Measurements from ENCODE around the gene SLC37A1.
"Not testable (repeated sequence)": the region's sequence is repeated elsewhere in the genome, so short reads cannot be mapped to it uniquely, and the experiment has no call there.

SLC37A1 gene

DNA sequence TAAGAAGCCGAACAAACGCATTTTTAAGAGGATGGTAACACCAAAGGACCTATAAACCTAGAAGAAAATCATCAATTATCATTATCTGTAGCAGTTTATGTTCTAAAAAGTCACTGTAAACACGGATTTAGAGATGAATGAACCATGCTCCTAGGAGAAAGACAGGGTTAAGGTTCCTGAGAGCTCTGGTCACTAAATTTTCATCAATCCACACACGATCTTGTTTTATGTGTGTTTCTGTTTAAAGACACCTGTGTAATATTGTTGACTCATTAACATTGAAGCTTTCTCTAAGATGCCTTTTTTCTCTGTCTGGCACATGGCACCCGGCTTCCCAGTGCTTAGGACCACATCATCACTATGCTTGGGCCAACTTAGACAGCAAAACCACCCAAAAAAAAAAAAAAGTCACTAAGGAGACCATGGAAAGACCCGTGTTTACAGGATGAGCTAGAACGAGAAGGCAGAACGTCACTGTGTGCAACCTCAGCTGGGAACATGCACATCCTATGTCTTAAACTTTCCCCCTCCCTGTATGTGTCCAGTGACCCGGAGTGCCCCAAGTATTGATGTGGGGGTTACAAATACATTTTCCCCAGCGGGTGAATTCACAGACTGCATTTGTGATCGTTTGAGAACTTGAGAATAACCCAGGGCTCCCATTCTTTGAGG is 84.0 kb downstream of the SLC37A1 start:
- DNase-seq, result no peak

DNA sequence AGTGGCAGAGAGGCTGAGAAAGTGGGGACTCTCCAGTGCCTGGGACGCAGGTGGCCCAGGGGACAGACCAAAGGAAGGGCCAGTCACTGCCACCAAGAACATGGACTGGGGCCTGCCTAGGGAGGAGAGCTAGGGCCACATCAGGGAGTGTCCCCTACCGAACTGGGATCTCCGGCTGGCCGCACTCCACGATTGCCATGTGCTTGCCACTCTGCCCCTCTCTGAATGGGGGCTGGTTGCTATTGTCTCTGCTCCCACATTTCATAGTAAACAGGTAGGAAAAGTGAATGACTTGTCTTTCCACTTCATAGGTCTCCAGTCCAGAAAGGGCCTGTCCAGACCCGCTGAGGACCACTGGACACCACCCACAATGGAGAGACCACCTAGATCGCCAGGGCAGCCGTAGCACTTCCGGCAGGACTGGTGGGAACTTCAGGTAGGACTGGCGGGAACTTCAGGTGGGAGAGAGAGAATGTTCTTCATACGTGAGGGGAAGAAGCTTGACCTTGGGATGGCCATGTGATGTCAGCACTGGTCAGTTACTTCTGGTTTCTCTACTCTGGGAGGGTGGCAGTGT is 84.6 kb downstream of the SLC37A1 start:
- DNase-seq, result no peak

DNA sequence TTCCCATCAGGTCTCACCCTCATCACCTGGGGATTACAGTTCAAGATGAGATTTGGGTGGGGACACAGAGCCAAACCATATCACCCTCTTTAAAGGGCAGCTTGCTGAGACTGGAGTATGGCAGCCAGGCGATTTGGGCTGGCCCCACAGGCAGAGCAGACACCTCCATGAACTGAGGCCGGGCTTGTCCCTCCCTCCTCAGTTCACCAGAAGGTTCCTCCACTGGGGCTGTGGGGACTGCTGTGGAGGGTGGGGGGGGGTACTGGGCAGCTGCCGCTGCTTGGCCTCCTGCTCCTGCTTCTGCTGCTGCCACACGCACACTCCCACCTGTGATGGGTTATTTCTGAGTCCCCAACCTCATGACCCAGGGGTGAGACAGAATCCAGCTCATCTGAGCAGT is 85.8 kb downstream of the SLC37A1 start:
- DNase-seq, result no peak

DNA sequence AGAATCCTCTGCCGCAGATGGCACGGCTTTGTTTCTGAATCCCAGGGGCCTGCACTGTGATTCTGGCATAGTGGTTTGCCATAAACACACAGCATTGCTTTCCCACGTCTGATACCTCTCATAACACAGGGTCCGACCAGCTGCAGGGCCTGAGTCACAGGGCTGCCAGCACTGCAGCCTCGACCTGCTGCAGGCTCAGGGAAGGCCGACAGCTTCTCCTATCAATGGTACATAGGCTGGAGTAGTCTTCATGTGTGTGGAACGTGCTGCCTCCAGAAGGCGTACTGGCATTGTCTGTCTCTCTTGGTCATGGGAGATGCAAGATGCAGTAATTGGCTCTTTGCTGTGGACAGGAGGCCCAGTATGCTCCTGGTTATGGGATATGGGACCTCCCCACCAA is 86.3 kb downstream of the SLC37A1 start:
- no peak for DNase-seq

DNA sequence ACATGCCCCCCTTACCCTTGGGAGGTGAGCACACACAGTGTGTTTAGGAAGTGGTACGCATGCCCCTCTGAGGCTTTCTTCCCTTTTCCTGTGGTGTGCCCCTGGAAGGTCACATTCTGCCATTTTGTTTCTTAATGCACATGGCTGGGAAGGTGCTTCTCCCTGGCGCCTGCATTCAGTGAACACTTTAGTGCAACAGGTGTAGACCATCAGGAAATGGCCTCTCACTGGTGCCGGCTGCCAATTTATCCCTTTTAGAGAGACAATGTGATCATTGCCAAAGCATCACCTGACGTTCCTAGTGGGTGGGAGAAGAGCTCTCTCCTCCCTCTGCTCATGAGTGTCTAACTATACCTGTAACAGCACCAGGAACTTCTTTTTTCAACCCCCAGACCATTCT is 88.0 kb downstream of the SLC37A1 start:
- no peak for DNase-seq

DNA sequence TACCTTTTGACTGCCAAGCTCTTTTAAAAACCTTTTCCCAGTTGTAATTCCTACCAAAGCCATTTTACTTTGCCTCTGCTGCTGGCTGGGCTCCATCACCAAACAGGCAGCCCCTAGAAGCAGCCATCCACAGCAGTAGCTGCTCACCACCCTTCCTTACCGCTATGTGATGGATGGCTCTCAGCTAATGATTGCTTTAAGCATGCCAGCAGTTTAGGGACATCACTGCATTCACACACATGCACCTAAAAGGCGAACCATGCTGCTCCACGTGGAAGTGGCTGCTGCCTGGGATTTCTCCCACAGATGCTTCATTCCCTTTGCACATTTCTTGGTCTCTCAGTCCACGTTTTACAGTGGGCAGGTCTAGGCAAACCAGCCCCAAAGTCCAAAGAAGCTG is 93.5 kb downstream of the SLC37A1 start:
- DNase-seq, result no peak

DNA sequence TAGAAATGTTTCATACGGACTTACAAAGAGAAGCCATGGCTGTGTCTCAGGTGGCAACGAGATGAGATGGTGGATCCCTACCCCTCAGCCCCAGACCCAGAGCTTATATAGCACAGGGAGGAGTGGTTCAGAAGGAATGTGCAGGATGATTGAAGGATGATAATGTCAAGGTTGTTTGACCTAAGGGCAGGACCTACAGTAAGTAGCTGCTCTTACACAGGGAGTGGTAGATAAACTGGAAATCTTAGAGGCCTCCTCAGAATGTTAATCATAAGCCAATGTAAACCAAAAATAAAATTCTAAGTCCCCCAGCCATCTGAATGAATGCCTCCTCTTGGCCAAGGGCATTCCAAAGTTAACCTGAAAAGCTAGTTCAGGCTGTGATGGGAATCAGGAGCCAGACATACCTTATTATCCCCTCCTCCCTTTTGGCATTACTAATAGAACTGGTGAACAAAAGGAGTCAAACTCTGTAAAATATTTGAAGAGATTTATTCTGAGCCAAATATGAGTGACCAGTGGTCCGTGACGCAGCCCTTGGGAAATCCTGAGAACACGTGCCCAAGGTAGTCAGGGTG is 94.0 kb downstream of the SLC37A1 start:
- DNase-seq, result no peak

DNA sequence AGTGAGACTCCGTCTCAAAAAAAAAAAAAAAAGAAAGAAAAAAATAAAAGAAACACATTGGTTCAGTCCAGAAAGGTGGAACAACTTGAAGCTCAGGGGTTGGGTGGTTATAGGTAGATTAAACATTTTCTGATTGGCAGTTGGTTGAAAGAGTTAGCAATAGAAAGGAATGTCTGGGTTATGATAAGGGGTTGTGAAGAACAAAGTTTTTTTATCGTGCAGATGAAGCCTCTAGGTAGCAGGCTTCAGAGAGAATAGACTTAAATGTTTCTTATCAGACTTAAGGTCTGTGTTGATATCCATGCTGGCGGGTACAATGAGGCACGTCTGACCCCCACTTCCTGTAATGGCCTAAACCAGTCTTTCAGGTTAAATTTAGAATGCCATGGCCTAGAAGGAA is 94.8 kb downstream of the SLC37A1 start:
- DNase-seq, result no peak

DNA sequence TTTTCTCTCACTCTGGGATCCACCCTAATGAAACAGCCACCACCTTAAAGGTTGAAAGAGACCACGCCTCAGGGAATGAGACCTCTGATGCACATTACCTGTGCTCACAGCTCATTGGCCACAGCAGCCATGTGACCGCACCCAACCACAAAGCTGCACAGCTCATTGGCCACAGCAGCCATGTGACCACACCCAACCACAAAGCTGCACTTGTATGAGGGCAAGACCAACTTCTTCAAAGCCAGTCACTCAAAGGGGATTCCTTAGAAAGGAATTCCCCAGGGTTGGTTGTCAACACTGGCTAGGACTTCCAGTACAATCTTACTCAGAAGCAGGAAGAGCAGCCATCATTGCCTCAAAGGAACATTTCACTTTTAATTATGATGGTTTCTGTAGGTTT is 96.2 kb downstream of the SLC37A1 start:
- no peak for DNase-seq

DNA sequence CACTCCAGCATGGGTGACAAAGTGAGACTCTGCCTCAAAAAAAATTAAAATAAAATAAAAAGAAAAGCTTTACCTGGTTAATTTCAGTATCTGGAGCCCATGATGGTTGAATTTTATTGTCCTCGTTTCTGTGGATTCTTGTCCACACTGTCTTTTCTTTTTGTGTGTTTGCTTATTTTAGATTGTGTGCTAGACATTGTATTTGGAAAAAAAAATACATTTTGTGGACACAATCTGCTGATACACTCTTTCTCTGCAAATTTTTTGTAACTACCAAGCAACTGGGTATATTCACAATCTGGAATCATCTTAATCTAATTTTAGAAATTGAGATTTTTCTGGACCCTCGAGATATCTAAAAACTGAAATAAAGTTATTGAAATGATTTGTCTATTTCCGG is 98.2 kb downstream of the SLC37A1 start:
- no peak for DNase-seq

DNA sequence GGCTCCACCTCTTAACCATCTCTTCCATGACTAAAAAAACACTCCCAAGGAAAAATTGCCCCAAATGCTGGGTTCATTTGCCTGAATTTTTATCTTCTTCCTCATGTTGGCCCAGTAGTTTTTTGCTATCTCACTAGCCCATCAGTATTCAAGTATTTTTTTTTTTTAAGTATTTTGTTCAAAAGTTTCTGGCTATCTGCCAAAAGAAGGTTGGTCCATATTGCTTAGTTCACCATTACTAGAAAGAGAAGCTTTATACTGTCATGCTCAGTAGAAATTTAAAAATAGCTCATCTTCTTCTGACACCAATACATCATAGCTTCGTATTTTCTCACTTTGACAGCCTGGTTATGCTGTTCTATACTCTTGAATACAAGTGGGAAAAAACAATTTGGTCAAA is 98.7 kb downstream of the SLC37A1 start:
- no peak for DNase-seq

DNA sequence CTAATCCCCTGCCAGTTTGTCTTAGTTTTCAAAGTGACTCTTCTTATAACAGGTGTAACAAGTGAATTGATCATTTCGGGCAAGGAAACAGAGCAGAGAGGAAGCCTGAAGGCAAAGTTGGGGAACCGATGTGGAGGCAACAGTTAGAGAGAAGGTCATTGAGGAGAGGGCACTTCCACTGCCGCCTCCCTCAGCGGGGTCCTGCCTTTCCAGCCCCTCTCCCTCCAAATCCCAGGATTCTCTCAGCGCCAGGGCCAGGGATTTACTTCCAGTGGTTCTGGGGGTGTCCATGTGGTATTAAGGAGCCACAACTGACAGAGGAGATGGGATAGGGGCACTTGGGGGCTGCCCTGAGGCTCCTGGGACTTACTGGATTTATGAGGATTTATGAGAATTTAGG is 100.1 kb downstream of the SLC37A1 start:
- DNase-seq, result no peak

DNA sequence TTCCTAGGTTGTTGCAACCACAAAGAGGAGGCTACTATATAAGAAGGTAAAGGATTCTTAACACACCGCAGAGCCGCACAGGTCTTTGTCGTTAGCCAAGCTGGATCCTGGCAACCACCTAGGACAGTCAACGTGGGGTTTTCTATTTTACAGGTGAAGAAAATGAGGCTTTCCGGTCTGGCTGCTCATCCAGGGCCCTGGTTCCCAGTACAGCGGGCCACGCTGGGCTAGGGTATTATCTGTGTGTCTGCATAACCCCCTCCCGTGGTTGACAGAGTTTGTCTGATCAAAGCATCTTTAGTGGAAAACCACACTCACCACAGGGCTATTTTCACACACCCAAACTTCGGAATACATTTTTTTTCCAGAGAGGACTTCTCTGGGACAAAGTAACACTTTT is 100.7 kb downstream of the SLC37A1 start:
- no peak for DNase-seq

DNA sequence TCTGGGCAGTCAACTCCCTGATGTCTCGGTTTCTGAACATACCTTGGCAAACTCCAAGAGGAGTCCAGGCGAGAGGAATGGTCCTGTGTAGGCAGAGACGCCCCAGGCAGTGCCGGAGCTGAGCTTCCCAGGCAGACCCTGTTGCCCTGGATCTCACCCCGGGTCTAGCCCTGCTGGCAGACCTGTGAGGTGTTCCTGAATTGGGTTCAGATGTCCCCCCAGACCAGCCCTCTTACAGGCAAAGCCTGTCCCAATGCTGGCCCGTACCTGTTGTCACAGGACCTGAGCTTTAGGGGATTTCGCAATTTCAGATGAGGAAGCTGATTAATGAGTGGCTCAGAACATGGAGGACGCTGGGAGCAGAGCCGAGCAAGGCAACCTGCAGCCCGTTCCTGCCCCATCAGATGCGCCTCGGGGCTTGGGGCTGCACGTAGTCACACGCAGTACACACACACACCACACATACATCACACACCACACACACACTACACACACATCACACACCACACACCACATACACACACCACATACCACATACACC is 101.2 kb downstream of the SLC37A1 start:
- peak; percentile 24 to 59 for DNase-seq

DNA sequence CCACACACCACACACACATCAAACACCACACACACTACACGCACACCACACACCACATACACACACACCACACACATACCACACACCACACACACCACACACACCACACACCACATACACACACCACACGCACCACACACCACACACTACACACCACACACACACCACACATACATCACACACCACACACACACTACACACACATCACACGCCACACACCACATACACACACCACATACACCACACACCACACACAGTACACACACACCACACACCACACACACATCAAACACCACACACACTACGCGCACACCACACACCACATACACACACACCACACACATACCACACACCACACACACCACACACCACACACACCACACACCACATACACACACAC is 101.7 kb downstream of the SLC37A1 start:
- DNase-seq, result not testable (repeated sequence)

DNA sequence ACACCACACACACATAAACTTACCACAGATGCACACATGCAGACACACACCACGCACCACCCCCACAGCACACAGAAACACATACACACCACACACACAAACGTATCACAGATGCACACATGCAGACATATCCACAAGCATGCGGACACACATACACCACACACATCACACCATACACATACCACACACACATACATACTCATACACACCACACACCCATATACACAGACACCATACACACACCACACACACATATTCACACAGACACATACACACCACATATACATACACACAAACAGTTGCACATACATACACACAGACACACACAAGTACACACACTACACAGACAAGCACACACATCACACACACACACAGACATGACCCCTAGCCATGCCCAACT is 102.3 kb downstream of the SLC37A1 start:
- no peak for DNase-seq

DNA sequence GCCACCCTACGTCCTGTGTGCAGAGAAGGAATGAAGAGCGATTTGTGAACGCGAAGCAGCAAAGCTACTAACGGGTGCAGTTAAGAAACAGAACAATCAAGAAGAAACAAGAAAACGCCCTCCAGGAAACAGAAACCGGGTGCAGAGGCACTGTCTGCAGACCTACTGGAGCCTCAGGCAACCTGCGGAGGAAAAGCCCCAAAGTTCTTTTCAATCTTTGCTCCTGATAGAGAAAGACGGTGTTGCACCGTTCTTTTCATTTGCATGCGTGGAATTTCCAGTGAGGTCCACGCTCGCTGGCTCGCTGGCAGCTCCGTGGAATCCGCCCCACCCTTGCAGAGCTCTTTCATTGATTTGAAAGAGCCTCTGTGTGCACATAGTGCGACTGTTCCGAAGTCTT is 102.8 kb downstream of the SLC37A1 start:
- DNase-seq, result no peak

DNA sequence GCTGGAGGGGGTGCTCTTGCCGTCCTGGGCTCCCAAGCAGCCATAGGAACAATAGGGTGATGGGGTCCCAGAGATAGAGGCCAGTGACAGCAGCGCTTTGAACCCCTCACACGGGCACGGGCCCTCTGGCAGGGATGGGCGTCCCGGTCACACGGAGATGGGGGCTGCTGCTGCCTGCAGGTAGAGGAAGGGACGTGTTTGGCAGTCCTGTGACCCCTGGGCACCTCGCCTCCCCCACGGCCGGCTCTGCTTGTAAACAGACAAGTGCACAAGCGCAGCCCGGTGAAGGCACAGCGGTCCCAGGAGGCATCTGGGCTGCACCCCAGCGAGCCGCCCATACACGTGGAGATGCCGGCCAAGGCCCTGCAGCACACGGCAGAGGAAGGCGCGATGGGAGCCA is 103.3 kb downstream of the SLC37A1 start:
- no peak for DNase-seq

DNA sequence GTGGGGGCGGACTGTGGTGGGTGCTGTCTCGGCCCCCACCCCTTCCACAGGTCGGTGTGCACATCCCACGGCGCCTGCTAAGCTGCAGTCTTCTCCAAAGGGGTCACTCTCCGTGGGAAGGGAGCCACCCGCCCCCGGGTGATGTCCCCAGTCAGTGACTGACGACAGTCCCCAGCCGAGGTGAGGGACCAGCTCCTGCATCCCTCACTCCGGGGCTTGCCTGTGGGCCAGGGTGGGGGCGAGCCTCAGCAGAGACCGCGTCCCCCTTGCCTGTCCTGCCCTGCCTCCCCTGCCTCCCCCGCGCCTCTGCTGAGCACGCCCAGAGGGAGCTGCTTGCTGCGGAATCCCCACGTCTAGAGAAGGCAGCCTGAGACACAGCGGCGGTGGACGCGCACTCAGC is 103.8 kb downstream of the SLC37A1 start:
- no peak for DNase-seq

DNA sequence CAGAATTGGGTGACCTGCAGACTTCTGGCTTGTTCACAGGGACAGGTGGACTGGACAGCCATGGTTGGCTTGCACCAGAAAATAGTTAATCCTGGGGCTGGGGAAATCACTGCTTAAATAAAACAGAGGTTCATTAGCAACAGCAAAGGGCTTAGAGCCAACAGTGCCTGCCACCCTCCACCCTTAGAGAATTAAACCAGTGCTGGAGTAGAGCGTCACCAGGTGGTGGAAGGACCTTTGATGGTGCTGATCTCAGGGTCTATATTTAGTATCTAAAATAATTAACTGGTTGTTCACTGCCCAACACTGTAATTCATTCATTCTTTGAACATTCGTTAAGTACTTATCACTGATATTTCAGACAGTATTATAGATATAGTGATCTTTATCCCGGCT is 105.1 kb downstream of the SLC37A1 start:
- no peak for DNase-seq

DNA sequence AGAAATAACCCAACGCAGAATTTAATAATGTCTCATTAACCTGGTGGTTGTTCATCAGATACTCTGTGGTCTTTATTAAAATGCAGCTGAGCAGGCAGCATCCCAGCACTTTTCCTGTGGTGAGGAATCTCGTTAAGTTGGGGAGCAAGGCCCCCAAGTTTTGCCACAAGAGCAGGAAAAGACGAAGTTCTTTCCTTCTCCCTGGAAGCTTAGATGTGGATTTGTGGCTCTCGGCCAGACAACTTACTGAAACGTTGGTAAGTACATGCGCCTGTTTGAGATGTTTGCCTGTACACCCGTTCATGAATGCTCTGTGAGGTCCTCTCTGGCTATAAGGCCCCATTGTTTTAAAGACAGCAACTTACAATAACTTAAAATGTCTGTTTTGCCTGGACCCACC is 105.5 kb downstream of the SLC37A1 start:
- DNase-seq, result no peak

DNA sequence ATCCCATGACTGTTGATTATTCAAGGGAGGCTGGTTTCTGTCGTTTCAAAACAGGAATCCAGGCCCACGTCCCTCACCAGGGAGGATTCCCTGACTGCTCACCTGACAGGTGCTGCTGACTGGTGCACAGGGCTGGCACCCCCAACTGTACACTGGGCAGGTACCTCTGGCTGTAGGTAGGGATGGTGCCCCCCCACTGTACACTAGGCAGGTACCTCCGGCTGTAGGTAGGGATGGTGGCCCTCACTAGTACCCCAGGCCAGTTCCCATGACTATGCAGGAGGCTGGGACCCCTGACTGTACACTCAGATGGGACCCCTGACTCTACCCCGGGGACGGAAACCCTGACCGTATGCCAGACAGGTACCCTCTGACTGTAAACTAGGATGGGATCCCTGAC is 106.2 kb downstream of the SLC37A1 start:
- no peak for DNase-seq

DNA sequence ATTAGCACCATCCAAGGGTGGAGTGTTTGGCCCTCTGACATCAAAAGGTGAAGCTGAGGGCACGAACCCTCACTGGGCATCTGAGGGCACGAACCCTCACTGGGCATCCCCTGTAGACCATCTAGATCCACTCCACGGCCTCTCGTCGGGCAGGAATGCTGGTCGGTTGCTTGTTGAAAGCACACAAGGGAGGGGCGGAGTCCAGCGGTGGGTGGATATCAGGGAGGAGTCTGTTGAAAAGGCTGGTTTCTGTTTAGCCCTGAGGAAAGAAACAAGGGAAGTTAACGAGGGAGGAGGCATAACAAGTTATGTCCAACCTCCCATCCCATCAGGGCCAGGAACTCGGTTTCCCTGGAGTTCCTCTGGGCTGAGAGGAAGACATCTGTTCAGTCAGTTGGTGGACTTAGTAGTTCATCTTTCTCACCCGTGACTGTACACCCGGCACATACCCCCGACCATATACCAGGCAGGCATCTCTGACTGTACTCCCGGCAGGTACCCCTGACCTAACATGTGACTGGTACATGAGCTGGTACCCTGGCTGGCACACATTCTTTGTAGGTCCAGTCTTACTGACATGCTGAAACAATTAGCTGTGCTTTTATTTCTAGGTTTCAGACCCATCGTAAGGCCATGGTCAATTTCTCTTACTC is 107.6 kb downstream of the SLC37A1 start:
- DNase-seq, result peak; percentile 54 to 71

DNA sequence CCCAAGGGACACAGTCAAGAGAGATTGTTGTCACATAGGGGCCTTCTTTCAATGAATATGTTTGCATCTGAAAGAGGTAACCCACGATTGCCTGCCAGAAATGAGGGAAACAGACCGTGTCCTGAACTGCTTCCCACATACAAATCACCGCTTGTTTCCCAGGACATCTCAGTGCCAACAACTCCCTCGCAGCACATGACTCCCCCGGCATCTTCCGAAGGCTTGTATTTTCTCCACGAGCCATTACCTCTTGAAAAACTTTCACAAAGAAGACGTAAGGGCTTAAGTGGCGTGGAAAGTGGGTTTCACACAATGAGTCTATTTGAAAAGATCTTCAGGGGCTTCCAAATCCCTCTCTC is 108.1 kb downstream of the SLC37A1 start:
- DNase-seq, result peak; percentile 73 to 84

Data from NCI-H526 (cell line).